GM20000 (cell line): ENCODE measurements around the gene CACHD1.

Source experiments
- DNase-seq: peaks from one replicate; pipeline ENCODE4 v3.0.0; 2012; ENCODE audit warnings: low spot score
- TF ChIP-seq, protein P1 (sequence below): IDR thresholded peaks from 2 replicates; pipeline ENCODE4 v1.5.1; 2012; ENCODE audit warnings: mild to moderate bottlenecking, control low read depth; ENCODE audit errors: extremely low read depth, missing control alignments

The CACHD1 gene

GRCh38 chr1:64496606-64497005 is 26.7 kb downstream of the CACHD1 start:
- TF ChIP-seq, protein P1, sequence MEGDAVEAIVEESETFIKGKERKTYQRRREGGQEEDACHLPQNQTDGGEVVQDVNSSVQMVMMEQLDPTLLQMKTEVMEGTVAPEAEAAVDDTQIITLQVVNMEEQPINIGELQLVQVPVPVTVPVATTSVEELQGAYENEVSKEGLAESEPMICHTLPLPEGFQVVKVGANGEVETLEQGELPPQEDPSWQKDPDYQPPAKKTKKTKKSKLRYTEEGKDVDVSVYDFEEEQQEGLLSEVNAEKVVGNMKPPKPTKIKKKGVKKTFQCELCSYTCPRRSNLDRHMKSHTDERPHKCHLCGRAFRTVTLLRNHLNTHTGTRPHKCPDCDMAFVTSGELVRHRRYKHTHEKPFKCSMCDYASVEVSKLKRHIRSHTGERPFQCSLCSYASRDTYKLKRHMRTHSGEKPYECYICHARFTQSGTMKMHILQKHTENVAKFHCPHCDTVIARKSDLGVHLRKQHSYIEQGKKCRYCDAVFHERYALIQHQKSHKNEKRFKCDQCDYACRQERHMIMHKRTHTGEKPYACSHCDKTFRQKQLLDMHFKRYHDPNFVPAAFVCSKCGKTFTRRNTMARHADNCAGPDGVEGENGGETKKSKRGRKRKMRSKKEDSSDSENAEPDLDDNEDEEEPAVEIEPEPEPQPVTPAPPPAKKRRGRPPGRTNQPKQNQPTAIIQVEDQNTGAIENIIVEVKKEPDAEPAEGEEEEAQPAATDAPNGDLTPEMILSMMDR: no peak
- no peak for DNase-seq

- TF ChIP-seq, protein P1: no peak
- DNase-seq: no peak
These were observed 27.4 kb downstream of the CACHD1 start for GRCh38 chr1:64497088-64497883.

DNA sequence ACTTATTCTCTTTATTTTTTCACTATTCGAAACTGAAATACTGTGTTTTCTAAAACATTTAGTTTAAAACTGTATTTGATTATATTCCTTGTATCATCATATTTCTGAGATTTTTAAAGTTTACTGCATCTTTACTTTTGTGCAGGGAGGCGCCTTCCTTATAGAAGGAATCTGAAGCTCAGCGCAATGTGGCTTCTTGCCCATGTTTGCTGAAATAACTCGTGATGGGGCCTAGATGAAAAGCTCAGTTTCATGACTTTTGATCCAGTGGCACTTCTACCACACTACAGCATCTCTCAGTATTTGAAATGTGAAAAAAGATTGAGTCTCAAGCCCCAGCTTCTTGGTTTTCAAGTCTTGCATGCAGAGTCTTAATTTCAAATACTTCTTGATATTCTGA is 28.4 kb downstream of the CACHD1 start:
- no peak for DNase-seq

DNA sequence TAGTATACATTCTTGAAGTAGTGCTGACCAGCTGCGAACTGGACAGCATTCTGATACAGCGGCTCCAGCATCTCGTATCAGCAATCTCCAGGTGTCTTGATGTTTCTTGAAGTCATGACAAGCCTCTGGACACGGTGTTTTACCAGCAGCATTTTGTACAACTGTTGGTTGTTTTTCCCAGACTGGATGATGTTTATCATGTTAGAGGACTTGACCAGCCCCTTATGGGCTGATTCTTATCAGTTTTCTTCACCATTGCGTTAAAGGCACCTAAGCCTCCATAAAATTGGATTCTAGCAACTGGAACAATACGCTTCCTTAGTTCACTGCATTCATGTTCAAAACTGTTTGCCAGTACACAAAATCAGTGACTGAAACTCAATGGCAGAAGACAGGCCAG is 29.1 kb downstream of the CACHD1 start:
- TF ChIP-seq, protein P1: no peak

More for the DNA sequence above, 28.4 kb downstream of the CACHD1 start:
- TF ChIP-seq, protein P1: no peak

DNA sequence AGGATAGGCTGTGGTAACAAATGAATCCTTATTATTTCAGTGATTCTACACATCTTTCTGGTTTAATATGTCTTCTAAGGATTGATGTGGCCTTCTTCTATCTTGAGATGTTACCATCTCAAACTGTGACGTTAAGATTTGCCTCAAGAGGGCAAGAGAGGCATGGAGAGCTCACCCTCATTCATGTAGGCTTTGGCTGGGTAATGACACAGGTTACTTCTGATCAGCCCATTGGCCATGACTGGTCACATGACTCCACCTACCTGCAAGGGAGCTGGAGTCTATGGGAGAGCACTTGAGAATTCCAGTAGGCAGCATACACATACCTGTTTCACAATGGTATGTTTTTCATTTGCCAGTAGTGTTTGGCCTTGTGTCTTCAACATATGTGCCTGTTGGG is 30.0 kb downstream of the CACHD1 start:
- TF ChIP-seq, protein P1: no peak
- DNase-seq: no peak

More for the DNA sequence above, 29.1 kb downstream of the CACHD1 start:
- no peak for DNase-seq

DNA sequence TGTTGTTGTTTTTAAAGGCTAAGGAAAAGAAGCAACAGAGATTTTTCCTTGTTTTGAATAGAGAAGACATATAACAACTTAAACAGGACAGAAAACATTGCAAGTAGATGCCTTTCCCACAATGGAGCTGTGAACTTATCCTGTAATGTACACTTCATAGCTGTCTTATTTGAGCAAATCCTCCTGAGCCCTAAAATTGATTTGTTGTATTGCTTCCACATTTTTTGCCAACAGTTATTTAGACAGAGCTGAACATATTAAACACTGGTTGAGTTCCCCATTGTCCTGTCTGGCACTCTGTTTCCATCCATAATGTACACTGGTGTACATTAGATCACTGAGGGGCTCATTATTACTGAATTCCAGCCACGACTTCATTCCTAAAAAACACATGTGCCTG is 32.2 kb downstream of the CACHD1 start:
- DNase-seq: no peak
- TF ChIP-seq, protein P1: no peak

- DNase-seq: no peak
- TF ChIP-seq, protein P1: no peak
These were observed 33.0 kb downstream of the CACHD1 start for GRCh38 chr1:64502931-64503330.
